NCI-H1694 treated with DMSO at 0.1 percent for 48 hours (cell line): Measurements from ENCODE around the gene PLOD3.
"Not testable (repeated sequence)": the region's sequence is repeated elsewhere in the genome, so short reads cannot be mapped to it uniquely, and the experiment has no call there.

Experiments
- DNase-seq: peaks from one replicate; lab custom pipeline; 2025; lab: John Stamatoyannopoulos, UW

PLOD3 gene

DNA sequence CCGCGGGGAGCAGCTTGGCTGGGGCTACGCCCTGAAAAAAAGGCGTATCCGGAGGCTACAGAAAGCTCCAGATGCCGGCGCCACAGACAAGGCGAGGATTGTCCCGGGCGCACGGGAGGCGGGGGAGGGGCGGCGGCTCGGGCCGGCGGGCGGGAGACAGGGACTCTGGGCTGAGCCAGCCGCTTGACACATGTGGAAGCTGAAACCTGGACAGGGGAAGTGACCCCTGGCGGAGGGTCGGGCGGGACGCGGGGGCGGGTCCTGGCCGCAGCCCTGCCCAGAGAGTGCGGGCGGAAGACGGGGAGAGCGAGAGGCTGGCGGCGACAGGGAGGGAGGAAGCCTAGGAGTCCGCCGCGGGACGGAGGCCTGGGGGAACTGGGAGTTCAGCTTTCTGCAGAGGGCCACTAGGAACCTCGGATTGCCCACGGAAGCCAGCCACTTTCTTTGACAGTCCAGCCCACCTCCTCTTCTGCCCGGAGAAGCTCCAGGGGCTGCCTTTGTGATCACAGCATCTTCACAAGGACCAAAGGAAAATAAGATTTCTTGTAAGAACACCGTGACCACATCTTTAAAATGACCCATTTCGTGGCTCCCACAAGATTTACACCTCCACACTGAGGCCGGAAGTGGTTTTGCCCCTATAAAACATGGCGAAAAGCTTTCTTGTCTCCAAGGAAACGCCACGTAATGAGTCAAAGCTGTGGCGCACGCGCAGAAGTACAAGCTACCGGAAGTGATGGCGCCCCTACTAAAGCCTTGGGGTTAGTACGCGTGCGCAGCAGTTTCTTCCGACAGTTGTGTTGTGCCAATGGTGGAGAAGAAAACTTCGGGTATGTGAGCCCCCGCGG is at the start of gene PLOD3, which contains the start of gene ZNHIT1:
PLOD3 (minus strand) TSS at position 194 of the 848 bp plus-strand sequence. CDS start 307 bp downstream, outside the sequence.
ZNHIT1 (plus strand) TSS at position 778 of the 848 bp plus-strand sequence; CDS start at position 809, 31 bp downstream.
- DNase-seq, result peak; percentile 98

GRCh38 chr7:101265622-101266516 is 48.5 kb upstream of the PLOD3 start:
- no peak for DNase-seq

DNA sequence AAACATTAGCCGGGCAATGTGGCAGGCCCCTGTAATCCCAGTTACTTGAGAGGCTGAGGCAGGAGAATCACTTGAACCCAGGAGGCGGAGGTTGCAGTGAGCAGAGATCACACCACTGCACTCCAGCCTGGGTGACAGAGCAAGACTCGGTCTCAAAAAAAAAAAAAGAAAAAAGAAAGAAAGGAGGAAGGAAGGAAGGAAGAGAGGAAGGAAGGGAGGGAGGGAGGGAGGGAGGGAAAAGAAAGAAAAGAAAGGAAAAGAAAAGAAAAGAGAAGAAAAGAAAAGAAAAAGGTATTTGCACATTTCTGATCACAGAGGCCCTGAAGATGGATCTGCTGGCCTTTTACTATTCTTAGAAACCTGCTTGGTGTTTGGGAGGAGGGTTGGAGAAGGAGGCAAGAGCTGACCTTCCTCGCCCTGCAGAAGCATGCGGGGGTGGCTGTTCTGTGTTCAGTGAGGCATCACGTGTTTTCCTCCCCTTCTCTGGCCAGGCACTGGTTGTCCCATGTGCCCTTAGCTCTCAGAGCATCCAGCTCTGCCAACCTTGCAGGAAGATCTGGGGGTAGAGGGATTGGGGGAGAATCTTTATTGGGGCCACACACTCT is 46.8 kb upstream of the PLOD3 start:
- not testable (repeated sequence) for DNase-seq

DNA sequence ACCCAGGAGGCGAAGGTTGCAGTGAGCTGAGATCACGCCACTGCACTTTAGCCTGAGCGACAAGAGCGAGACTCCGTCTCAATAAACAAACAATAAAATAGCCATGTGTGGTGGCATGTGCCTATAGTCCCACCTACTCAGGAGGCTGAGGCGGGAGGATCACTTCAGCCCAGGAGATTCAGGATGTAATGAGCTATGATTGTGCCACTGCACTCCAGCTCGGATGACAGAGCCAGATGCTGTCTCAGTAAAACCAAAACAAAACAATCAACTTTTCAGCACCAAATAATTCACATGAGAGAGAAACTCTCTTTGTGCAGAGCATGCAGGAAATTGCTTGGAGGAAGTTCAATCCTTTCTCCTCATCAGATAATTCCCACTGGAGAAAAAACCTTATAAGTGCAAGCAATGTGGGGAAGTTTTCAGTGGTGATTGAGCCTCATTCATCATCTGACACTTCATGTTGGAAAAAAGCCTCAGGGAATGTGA is 40.9 kb upstream of the PLOD3 start:
- DNase-seq, result no peak

DNA sequence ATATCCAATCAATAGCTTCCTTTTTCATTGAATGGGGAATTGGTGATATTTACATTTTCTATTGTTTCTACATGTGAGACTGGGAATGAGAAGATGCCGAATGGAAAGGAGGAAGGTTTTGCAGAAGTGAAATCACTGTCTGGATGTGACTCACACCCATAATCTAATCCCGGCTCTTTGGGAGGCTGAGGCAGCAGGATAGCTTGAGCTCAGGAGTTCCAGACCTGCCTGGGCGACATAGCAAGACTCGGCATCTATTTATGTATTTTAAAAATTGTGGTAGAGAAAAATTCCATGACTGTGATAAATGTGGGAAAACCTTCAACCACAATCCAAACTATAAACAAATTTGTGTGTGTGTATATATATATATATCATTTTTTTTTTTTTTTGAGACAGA is 38.4 kb upstream of the PLOD3 start:
- no peak for DNase-seq

GRCh38 chr7:101253199-101253598 is 35.8 kb upstream of the PLOD3 start:
- not testable (repeated sequence) for DNase-seq

DNA sequence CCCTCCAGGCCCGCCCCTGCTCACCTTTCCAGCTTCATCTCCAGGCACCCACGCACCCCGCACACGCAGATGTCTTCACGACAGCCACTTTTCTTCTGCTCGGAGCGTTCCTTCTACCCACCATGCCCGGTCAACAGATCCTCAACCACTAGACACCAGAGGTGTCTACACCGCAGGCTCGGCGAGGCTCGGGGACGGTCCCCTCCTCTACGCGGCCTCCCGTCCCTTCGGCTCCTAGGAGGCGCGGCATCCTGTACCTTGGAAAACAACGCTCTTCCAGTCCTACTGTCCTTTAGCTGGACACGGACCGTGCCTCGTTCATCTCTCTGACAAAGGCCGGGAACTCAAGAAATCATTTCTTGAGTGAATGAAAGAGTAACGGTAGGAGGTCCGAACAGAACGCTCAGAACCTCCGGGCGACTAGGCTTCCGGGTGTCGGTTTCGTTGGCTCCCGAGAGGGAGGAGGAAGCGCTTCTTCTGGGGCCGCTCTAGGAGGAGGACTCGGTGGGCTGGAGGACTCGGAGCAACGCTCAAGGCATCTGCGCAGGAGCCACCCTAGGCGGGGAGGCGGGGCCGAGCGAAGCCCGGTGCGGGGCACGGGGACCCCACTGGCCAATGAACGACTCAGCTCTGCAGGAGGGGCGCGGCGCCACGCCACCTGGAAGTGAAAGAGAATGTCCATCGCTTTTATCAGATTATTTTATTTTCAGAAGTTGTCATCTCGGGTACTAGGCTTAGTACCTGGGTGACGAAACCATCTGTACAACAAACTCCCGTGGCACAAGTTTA is 34.7 kb upstream of the PLOD3 start:
- DNase-seq, result peak; percentile 94

GRCh38 chr7:101250324-101250723 is 32.9 kb upstream of the PLOD3 start:
- DNase-seq, result no peak

GRCh38 chr7:101248276-101248675 is 30.9 kb upstream of the PLOD3 start:
- DNase-seq, result no peak

DNA sequence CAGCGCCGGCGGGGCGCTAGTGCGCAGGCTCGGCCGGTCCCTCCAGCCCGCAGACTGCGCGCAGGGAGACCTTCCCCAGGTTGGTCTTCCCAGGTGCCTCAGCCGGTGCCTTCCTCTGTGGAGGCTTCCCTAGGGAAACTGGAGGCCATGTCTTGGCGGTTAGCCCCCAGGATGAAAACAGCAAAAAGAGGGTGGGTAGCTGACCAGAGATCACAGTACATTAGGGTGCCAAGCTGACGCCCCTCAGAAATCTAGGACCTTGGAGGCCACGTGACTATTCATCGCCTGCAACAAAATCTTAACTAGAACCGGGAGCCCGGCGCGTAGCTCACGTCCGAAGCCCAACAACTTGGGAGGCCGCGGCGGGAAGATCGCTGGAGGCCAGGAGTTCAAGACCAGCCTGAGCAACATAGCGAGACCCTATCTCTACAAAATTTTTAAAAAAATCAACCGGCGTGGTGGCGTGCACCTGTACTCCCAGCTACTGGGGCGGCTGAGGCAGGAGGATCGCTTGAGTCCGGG is 27.8 kb upstream of the PLOD3 start:
- DNase-seq, result no peak

DNA sequence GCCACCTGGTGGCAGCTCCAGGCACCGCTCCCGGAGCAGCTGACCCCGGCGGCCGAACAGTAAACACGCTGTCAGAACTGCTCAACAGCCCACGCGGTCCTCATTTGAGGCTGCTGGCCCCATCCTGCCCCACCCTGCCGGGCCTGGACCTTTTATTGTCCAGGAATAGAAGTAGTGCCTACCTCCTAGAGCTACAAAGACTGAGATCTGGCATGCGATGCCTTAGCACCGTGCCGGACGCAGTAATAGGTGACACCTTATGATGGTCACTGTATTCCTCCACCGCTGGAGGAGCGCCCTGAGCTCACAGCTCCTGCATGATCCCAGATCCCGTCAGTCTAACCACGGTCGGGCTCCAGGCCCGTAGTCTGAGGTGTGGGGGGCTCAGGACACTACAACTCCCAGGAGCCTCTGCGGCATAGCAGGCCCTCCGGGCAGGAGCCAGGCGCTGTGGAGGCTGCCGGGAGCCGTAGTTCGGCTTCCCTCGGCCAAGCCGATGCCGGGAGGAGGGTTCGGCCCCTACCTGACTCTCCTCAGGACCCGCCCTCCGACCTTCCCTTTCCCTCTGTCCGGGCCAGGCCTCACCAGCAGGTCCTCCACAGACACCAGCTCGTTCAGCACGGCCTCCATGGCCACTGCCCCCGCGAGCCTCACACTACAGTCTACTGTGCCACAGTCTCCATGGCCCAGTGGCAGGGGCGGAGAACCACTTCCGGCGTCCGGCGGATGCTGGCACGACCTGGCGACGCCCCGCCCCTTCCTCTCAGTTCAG is 27.2 kb upstream of the PLOD3 start, which contains the start of gene FIS1:
FIS1 (minus strand) TSS at position 707 of the 772 bp plus-strand sequence; CDS start at position 630, 77 bp downstream.
- DNase-seq, result peak; percentile 90

- no peak for DNase-seq
Measured at GRCh38 chr7:101243646-101244374, 26.4 kb upstream of the PLOD3 start.

DNA sequence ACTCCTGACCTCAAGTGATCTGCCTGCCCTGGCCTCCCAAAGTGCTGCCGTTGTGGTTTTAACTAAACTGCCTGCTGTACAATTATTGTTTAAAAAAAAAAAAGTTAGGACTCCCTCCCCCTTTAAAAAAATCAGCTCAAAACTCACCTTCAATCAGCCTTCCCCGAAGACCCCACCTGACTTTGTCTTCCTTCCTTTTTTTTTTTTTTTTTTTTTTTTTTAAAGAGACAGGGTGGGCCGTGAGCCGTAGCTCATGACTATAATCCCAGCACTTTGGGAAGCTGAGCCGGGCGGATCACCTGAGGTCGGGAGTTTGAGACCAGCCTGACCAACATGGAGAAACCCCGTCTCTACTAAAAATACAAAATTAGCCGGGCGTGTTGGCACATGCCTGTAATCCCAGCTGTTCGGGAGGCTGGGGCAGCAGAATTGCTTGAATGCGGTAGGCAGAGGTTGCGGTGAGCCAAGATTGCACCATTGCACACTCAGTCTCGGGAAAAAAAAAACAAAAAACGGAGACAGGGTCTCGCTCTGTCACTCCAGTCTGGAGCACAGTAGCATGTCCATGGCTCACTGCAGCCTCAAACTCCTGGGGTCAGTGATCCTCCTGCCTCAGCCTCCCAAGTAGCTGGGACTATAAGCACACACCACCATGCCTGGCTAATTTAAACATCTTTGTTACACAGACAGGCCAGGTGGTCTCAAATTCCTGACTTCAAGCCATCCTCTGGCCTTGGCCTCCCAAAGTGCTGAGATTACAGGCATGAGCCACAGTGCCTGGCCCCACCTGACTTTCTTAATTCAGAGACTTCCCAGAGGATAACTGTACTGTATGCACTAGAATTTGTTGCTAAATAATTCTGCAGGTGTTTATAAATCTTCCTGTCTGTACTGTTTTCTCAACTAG is 24.3 kb upstream of the PLOD3 start:
- DNase-seq, result peak; percentile 20

GRCh38 chr7:101241015-101241363 is 23.6 kb upstream of the PLOD3 start:
- DNase-seq, result no peak

GRCh38 chr7:101240226-101241014 is 23.0 kb upstream of the PLOD3 start:
- DNase-seq, result no peak

DNA sequence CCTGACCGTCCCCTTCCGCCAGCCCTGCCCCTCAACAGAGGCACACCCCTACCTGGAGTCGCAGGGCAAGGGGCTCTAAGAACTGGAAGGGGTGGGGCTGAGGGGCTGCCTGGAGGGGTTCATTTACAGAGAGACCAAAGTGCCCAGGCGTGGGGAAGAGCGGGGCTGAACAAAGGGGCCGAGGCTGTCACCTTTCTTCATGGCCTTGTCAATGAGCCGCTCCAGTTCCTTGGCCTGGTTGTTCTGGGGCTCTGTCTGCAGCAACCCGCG is 22.5 kb upstream of the PLOD3 start:
- DNase-seq, result no peak

- no peak for DNase-seq
Measured at GRCh38 chr7:101239191-101239950, 22.0 kb upstream of the PLOD3 start.
